A549 (cell line): ENCODE measurements around the gene THSD7A. TPM values are rescaled to one million over a fixed set of nuclear protein-coding genes. Genes with fewer than 3 reads are reported as not detected.

ENCODE experiments used
- ATAC-seq, 2 experiments: fragments of 200-7000 bp in 1 of 2; fragments of >200 bp in 1 of 2; cut with Nextera tagmentation in 1 of 2; cut with Tn5 transposase in 1 of 2; 3 replicates each; pipeline versions ENCODE4 v1.8.0 to v1.9.1; 2018 to 2020; ENCODE audit warnings: mild to moderate bottlenecking in 1 of 2, moderate library complexity in 1 of 2
- CTCF ChIA-PET: fragments of 300-600 bp; sonication (Branson Sonifier 250); formaldehyde crosslinking; extraction: SDS; loops from one replicate; lab custom pipeline; 2021; ENCODE audit warnings: antibody characterized with exemption, inconsistent platforms; lab: Yijun Ruan, JAX
- POLR2A ChIA-PET: fragments of 350-600 bp; formaldehyde crosslinking; extraction: SDS; loops from one replicate; lab custom pipeline; 2021; ENCODE audit warnings: antibody characterized with exemption, inconsistent platforms; lab: Yijun Ruan, JAX
- DNase-seq, 2 experiments: peaks; one replicate each; pipeline versions ENCODE4 v3.0.0 to v3.0.0-alpha.2; 2011 to 2016; ENCODE audit warnings: low read depth in 1 of 2, low spot score in 1 of 2
- FAIRE-seq: peaks from 2 replicates; lab custom pipeline; 2011; peaks lifted over from hg19 to GRCh38; lab: Jason Lieb, UNC
- H3K27ac ChIP-seq, 2 experiments: fragments of >200 bp; sonication (Bioruptor Twin); formaldehyde crosslinking; 3 replicates each; pipeline ENCODE4 v1.5.1; 2016 to 2017
- H3K4me1 ChIP-seq: fragments of >200 bp; sonication (Bioruptor Twin); formaldehyde crosslinking; 3 replicates; pipeline ENCODE4 v1.6.1; 2016
- H3K4me2 ChIP-seq: fragments of >200 bp; sonication (Bioruptor Twin); formaldehyde crosslinking; 3 replicates; pipeline ENCODE4 v1.6.1; 2016
- H3K4me3 ChIP-seq: fragments of >200 bp; sonication (Bioruptor Twin); formaldehyde crosslinking; 3 replicates; pipeline ENCODE4 v1.5.1; 2016
- H3K9me3 ChIP-seq: fragments of >200 bp; sonication (Bioruptor Twin); formaldehyde crosslinking; 3 replicates; pipeline ENCODE4 v1.6.1; 2016
- CBX8 ChIP-seq: fragments of 200-600 bp; sonication (generic); IDR thresholded peaks from 2 replicates; pipeline ENCODE4 v1.6.1; 2016
- CHD2 ChIP-seq: fragments of 150-350 bp; IDR thresholded peaks from 2 replicates; pipeline ENCODE4 v1.6.1; 2014; ENCODE audit warnings: low read length; ENCODE audit not compliant: partially characterized antibody
- EHMT2 ChIP-seq: fragments of 200-600 bp; sonication (generic); IDR thresholded peaks from 2 replicates; pipeline ENCODE4 v1.6.1; 2016; ENCODE audit warnings: antibody characterized with exemption, low read depth, mild to moderate bottlenecking, moderate library complexity
- FOSL2 ChIP-seq, 2 experiments: fragments of 450-650 bp in 1 of 2; fragments of >200 bp in 1 of 2; sonication (Bioruptor Twin) in 1 of 2; formaldehyde crosslinking; IDR thresholded peaks; 2 replicates each; pipeline versions ENCODE4 v1.5.0 to v1.6.1; 2016 to 2020; ENCODE audit warnings: mild to moderate bottlenecking in 1 of 2, moderate library complexity in 1 of 2
- GATA3 ChIP-seq: IDR thresholded peaks from 2 replicates; pipeline ENCODE4 v1.6.1; 2012; ENCODE audit warnings: borderline replicate concordance
- HDAC2 ChIP-seq: fragments of 200-600 bp; sonication (generic); IDR thresholded peaks from 2 replicates; pipeline ENCODE4 v1.6.1; 2016
- HEYL ChIP-seq: fragments of 250-450 bp; sonication (Bioruptor Pico); IDR thresholded peaks from 2 replicates; pipeline ENCODE4 v1.8.0; 2021; ENCODE audit warnings: mild to moderate bottlenecking, moderate library complexity
- HOXA7 ChIP-seq: fragments of 250-450 bp; sonication (Bioruptor Pico); IDR thresholded peaks from 2 replicates; pipeline ENCODE4 v1.5.0; 2020; ENCODE audit warnings: mild to moderate bottlenecking, moderate library complexity
- JUNB ChIP-seq: fragments of >200 bp; sonication (Bioruptor Twin); formaldehyde crosslinking; IDR thresholded peaks from 2 replicates; pipeline ENCODE4 v1.6.1; 2016
- KDM1A ChIP-seq: fragments of 200-600 bp; sonication (generic); IDR thresholded peaks from 2 replicates; pipeline ENCODE4 v1.6.1; 2016; ENCODE audit warnings: low read depth, mild to moderate bottlenecking
- MAFK ChIP-seq: fragments of 450-650 bp; IDR thresholded peaks from 2 replicates; pipeline ENCODE4 v1.6.1; 2014; ENCODE audit not compliant: partially characterized antibody
- MYC ChIP-seq: IDR thresholded peaks from 2 replicates; pipeline ENCODE4 v1.6.1; 2012; ENCODE audit warnings: mild to moderate bottlenecking, inconsistent platforms, low read length, improper control_type of control experiment, borderline replicate concordance
- NFE2L2 ChIP-seq: fragments of 150-350 bp; conservative IDR thresholded peaks from 2 replicates; pipeline ENCODE4 v1.6.1; 2014; ENCODE audit warnings: low read length
- RAD21 ChIP-seq, 2 experiments: fragments of >200 bp in 1 of 2; sonication (Bioruptor Twin) in 1 of 2; formaldehyde crosslinking in 1 of 2; IDR thresholded peaks in 1 of 2; conservative IDR thresholded peaks in 1 of 2; 2 replicates in 1 of 2; 3 replicates in 1 of 2; pipeline ENCODE4 v1.6.1; 2012 to 2018; ENCODE audit warnings: inconsistent platforms in 1 of 2
- RCOR1 ChIP-seq: fragments of 150-350 bp; IDR thresholded peaks from 2 replicates; pipeline ENCODE4 v1.6.1; 2014; ENCODE audit warnings: antibody characterized with exemption, low read length, low read depth
- RNF2 ChIP-seq: fragments of 200-600 bp; sonication (generic); IDR thresholded peaks from 2 replicates; pipeline ENCODE4 v1.6.1; 2016; ENCODE audit warnings: low read depth, mild to moderate bottlenecking, antibody characterized with exemption, moderate library complexity, borderline replicate concordance
- ZC3H11A ChIP-seq: fragments of 450-650 bp; IDR thresholded peaks from 2 replicates; pipeline ENCODE4 v1.6.1; 2014; ENCODE audit warnings: antibody characterized with exemption, mild to moderate bottlenecking
- ZFP36 ChIP-seq: fragments of 450-650 bp; IDR thresholded peaks from 2 replicates; pipeline ENCODE4 v1.6.1; 2014; ENCODE audit warnings: borderline replicate concordance; ENCODE audit not compliant: partially characterized antibody
- WGBS: methylation state at CpG from one replicate; pipeline ENCODE4 v1.1.6; 2017; ENCODE audit errors: missing lambda C conversion rate; 5-methylcytosine and 5-hydroxymethylcytosine counted together
- polyA plus RNA-seq, 4 experiments: library from polyadenylated mRNA; depleted of rRNA in 3 of 4; stranded (reverse); fragments of >200 nt; fragmentation: RNase III in 1 of 4; extraction: RNeasy Plus Mini Kit Qiagen cat#74134 plus additional on column Dnase treatment in 1 of 4; gene quantifications; 2 replicates in 3 of 4; 3 replicates in 1 of 4; pipeline ENCODE4 v1.2.3, GENCODE V29; 2011 to 2017
- TF ChIP-seq, protein P1 (sequence below): fragments of 250-450 bp; sonication (Bioruptor Pico); IDR thresholded peaks from 2 replicates; pipeline ENCODE4 v1.5.0; 2021; ENCODE audit warnings: mild to moderate bottlenecking, moderate library complexity, borderline replicate concordance
- TF ChIP-seq, protein P2 (sequence below): fragments of >200 bp; sonication (Bioruptor Twin); formaldehyde crosslinking; IDR thresholded peaks from 3 replicates; pipeline ENCODE4 v1.6.1; 2016

The THSD7A gene
- polyA plus RNA-seq, 2 of the 4 experiments (the other 2 are of a cell fraction), result 5.7 to 11.8 TPM

GRCh38 chr7:11818281-11818680 is 13.7 kb downstream of the THSD7A start:
- peak in 1 of 2 experiments; percentile 54; a peak in 3 of 6 replicates for ATAC-seq
- TF ChIP-seq HEYL (CRISPR knock-in tag) (no peak), MYC (no peak), NFE2L2 (no peak), FOSL2 (IDR thresholded peaks at IDR 0.05) (no peak), FOSL2 (CRISPR knock-in tag; IDR thresholded peaks at IDR 0.05) (no peak), KDM1A (no peak), EHMT2 (no peak), CHD2 (no peak), RCOR1 (no peak), RAD21 (conservative IDR thresholded peaks at IDR 0.05 in 1 of 2, IDR thresholded peaks at IDR 0.05 in 1 of 2) (no peak), JUNB (no peak), GATA3 (no peak), CBX8 (no peak), HDAC2 (no peak), RNF2 (no peak), ZC3H11A (no peak), HOXA7 (CRISPR knock-in tag) (no peak)
- TF ChIP-seq, protein P1, sequence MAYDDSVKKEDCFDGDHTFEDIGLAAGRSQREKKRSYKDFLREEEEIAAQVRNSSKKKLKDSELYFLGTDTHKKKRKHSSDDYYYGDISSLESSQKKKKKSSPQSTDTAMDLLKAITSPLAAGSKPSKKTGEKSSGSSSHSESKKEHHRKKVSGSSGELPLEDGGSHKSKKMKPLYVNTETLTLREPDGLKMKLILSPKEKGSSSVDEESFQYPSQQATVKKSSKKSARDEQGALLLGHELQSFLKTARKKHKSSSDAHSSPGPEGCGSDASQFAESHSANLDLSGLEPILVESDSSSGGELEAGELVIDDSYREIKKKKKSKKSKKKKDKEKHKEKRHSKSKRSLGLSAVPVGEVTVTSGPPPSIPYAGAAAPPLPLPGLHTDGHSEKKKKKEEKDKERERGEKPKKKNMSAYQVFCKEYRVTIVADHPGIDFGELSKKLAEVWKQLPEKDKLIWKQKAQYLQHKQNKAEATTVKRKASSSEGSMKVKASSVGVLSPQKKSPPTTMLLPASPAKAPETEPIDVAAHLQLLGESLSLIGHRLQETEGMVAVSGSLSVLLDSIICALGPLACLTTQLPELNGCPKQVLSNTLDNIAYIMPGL (CRISPR knock-in tag), result no peak
- TF ChIP-seq, protein P2, sequence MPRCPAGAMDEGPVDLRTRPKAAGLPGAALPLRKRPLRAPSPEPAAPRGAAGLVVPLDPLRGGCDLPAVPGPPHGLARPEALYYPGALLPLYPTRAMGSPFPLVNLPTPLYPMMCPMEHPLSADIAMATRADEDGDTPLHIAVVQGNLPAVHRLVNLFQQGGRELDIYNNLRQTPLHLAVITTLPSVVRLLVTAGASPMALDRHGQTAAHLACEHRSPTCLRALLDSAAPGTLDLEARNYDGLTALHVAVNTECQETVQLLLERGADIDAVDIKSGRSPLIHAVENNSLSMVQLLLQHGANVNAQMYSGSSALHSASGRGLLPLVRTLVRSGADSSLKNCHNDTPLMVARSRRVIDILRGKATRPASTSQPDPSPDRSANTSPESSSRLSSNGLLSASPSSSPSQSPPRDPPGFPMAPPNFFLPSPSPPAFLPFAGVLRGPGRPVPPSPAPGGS, result no peak
- TF ChIP-seq, all 56 proteins: peak for 0
- ChIA-PET POLR2A (no interaction called here), CTCF (interaction anchor here (0.9 to 3.3 kb wide), 3 partner anchors 10 to 22 kb away, joined by 3 to 13 read pairs (median 3); partner anchors contain the start of gene THSD7A)
- no peak overlapping the region for H3K4me3 ChIP-seq
- peak overlapping the region; percentile 75; a peak in 5 of 6 replicates for H3K27ac ChIP-seq
- peaks cover 40% of the 10 kb centered on the region for H3K4me1 ChIP-seq
- H3K4me2 ChIP-seq, result peak overlapping the region; percentile 69
- WGBS, result 41% methylated on average over 4 of the region's 4 CpGs
- FAIRE-seq (peak; percentile 39), DNase-seq (peak in 1 of 2 experiments; percentile 56)
- H3K9me3 ChIP-seq, result no peaks in the 10 kb centered on the region

DNA sequence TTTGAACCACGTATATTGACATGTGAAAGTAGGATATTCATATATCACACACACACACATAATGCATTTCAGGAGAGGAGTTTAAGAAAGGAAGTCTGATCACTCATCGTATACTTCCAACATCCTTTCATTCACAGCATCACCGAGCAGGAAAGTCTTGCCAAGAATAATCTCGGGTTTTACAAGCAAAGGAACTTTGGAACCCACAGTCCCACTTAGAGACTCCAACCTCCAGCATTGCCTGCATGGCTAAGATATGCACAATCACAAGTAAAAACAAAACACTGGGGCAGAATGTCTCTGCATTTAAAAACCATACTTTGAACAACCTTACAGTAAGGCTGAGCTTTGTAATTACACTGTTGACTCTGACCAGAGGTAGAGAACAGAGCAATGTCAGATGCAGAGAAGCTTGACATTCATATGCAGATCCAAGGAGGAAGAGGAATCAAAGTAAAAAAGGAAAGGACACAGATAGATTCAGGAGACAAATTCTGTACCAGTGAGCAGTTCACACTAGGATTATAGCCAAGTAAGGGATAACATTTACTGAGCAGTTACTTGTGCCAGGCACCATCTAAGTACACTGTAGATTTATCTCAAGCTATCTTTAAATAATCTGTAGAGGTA is 14.8 kb downstream of the THSD7A start:
- peaks cover 42% of the 10 kb centered on the region for H3K4me1 ChIP-seq
- H3K4me2 ChIP-seq, result peak overlapping the region; percentile 69
- FAIRE-seq (no peak), ATAC-seq (peak; percentile 21 to 42; a peak in 1 of 6 replicates), DNase-seq (no peak)
- ChIA-PET POLR2A (no interaction called here), CTCF (interaction anchor here (3.3 kb wide), 1 partner anchor 14 kb away, joined by 13 read pairs; the partner anchor contains the start of gene THSD7A)
- no peak overlapping the region for H3K4me3 ChIP-seq
- WGBS, result 30% methylated on average over 4 of the region's 4 CpGs
- H3K9me3 ChIP-seq, result no peaks in the 10 kb centered on the region
- TF ChIP-seq ZFP36 (no peak), CHD2 (no peak)
- peak overlapping the region; percentile 67 to 75 for H3K27ac ChIP-seq

DNA sequence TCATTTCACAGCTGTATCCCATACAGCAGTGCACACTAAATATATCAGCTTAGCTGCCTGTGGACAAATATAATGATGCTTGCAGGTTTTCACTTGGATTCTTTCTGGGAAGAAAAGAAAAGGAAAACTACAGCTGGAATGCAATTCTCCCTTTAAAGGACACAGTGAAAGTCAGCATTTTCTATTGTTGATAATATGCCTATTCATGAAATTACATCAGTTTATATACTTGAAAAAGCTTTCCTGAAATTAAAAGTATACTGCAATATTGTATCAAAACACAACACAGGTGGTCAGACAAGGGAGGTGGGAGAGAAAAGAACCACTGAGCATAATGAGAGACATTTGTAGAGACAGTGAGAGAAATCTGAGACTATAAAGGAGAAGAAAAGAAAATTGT is 20.3 kb downstream of the THSD7A start:
- CTCF ChIA-PET, result interaction anchor here (0.8 to 1.5 kb wide), 2 partner anchors 19 to 164 kb away, joined by 4 to 6 read pairs; no protein-coding TSS in a partner anchor

More for the DNA sequence above, 20.3 kb downstream of the THSD7A start:
- Histone ChIP-seq H3K27ac (peak overlapping the region; percentile 69 to 81), H3K4me3 (peak overlapping the region; percentile 13; the same call in 1 of the 3 replicates), H3K4me2 (peak overlapping the region; percentile 76), H3K9me3 (no peaks in the 10 kb centered on the region), H3K4me1 (peaks cover 41% of the 10 kb centered on the region)
- TF ChIP-seq MAFK (peak; percentile 56), GATA3 (no peak)
- no peak for DNase-seq
- peak; percentile 56 for FAIRE-seq
- POLR2A ChIA-PET, result no interaction called here
- ATAC-seq, result no peak
